Thyroid gland (tissue), 4 donors: ENCODE results near the gene PPP1R11.

Source experiments
- CTCF ChIP-seq, 6 experiments: fragments of 200-600 bp in 3 of 6; fragments of 450-650 bp in 3 of 6; sonication (generic) in 3 of 6; IDR thresholded peaks; one replicate each; pipeline ENCODE4 v1.5.1; 2016 to 2019; ENCODE audit warnings: antibody characterized with exemption in 6 of 6, mild to moderate bottlenecking in 2 of 6, inconsistent platforms in 1 of 6, moderate library complexity in 1 of 6
- POLR2A ChIP-seq, 2 donors: fragments of 450-650 bp; IDR thresholded peaks; one replicate each; pipeline ENCODE4 v1.6.1; 2017; ENCODE audit warnings: antibody characterized with exemption in 2 of 2, mild to moderate bottlenecking in 2 of 2, moderate library complexity in 1 of 2

GRCh38 chr6:30075094-30075789 lies 8.2 kb downstream of the PPP1R11 start, which contains the start of gene RNF39:
- no peak for TF ChIP-seq CTCF (IDR thresholded peaks at IDR 0.05)
- TF ChIP-seq POLR2A (IDR thresholded peaks at IDR 0.05): no peak
